ENCODE data around the gene ATF5.

Gene ATF5

DNA sequence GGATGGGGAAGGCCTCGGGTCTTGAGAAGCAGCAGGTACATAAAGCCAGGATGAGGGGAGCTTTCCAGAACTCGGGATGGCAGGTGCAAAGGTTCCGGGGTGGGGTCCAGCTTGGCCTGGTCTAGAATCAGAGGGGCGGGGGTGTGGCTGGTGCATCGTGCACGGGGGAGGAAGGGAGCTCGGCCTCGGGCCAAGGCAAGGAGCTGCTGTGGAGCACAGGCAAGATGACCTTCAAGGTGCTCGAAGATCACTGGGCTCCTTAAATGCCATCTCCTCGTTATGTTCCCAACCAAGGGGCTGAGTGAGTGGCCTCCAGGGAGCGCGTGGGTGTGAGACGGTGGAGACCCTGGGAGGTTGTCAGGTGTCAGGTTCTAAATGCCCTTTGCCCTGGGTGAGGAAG, 48.1 kb downstream of the ATF5 start:
- TF ChIP-seq, protein P1, sequence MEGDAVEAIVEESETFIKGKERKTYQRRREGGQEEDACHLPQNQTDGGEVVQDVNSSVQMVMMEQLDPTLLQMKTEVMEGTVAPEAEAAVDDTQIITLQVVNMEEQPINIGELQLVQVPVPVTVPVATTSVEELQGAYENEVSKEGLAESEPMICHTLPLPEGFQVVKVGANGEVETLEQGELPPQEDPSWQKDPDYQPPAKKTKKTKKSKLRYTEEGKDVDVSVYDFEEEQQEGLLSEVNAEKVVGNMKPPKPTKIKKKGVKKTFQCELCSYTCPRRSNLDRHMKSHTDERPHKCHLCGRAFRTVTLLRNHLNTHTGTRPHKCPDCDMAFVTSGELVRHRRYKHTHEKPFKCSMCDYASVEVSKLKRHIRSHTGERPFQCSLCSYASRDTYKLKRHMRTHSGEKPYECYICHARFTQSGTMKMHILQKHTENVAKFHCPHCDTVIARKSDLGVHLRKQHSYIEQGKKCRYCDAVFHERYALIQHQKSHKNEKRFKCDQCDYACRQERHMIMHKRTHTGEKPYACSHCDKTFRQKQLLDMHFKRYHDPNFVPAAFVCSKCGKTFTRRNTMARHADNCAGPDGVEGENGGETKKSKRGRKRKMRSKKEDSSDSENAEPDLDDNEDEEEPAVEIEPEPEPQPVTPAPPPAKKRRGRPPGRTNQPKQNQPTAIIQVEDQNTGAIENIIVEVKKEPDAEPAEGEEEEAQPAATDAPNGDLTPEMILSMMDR (IDR thresholded peaks at IDR 0.05; ENCODE audit: low read depth, low read length), result no peak
- in situ Hi-C loops (cut with HindIII; ENCODE audit: low sequenced_read_pairs), result no loop called here
- H3K4me3 ChIP-seq (ENCODE audit: low read depth, low read length), result no peak overlapping the region
- DNase-seq (ENCODE audit: low read depth, low spot score), result no peak

DNA sequence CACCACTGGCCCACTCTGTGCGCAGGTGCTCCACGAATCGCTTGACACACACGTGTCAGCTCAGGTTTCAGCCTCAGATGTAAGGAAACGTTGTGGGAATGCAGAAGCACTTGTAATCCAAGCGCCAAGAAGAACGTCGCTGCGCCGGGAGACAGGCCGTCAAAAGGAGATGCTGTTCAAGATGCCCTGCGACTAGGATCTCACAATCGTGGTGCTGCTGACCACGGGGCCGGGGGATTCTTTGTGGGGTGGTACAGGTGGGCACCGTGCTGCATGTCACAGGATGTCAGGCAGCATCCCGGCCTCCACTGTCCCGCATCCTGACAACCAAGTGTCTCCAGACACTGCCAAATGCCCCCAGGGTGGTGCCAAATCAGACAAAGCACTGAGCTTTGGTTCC, 48.9 kb downstream of the ATF5 start:
- TF ChIP-seq, protein P1 (IDR thresholded peaks at IDR 0.05; ENCODE audit: low read depth, low read length), result no peak
- no peak overlapping the region for H3K4me3 ChIP-seq (ENCODE audit: low read depth, low read length)
- DNase-seq (ENCODE audit: low read depth, low spot score), result no peak
- in situ Hi-C loops (cut with HindIII; ENCODE audit: low sequenced_read_pairs), result no loop called here

DNA sequence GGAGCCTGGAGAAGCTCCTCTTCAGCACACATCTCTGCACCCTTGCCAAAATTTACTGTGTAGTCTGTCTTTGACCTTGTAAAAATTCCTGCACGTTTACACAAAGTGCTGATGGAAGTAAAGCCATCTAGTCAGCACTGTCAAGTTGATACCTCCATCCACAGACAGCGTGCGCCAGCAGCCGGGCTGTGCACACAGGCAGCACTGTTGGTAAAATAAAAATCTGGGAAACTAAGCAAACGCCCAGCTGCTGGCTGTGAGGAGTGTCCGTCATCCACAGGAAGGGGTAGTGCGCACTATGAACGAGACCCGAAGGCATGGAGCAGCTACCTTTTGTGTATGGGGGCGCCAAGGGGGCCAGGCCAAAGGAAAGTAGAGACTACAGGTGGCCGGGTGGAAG, 49.3 kb downstream of the ATF5 start:
- in situ Hi-C loops (cut with HindIII; ENCODE audit: low sequenced_read_pairs), result no loop called here

DNA sequence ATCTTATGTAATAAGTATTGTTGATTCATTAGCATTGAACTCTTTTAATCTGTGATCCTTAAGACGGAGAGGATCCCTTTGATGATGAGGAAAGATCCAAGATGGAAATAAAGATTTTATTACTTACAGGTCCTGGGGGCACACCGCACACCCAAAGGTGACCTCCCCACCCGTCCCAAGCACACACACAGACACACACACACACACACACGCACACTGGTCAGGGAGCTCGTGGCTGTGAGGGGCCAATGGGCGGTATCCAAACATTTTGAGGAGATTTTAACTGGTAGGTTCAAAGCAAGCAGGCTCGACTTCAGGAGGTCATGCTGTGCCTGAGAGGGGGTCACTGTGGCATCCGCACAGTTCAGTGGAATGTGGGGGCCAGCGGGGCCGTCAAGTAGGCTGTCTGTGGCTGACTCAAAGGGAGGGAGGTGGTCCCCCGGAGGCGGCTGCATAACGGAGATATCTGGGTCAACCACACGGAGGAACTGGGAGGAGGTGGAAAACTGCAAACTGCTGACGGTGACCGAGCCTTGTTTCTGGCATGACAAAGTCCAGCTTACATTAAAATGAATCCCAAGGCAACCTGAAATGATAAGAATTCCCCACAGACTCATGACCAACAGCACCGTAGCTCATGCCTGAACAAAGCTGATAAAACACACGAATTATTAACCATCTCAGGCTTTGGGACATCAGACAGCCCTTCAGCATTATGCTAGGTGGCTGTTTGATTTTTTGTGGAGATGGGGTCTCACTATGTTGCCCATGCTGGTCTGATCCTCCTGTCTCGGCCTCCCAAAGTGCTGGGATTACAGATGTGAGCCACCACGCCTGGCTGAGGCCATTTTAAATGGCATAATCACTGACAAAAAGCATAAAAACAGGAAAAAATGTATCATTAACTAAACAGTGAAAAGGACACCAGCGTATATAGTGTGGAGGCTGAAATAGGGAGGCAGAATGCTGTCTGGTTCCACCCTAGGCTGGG, 52.9 kb downstream of the ATF5 start:
- DNase-seq (ENCODE audit: low read depth, low spot score), result no peak
- H3K4me3 ChIP-seq (ENCODE audit: low read depth, low read length), result no peak overlapping the region
- in situ Hi-C loops (cut with HindIII; ENCODE audit: low sequenced_read_pairs), result no loop called here
- TF ChIP-seq, protein P1 (IDR thresholded peaks at IDR 0.05; ENCODE audit: low read depth, low read length), result no peak

More for the DNA sequence above, 49.3 kb downstream of the ATF5 start:
- TF ChIP-seq, protein P1 (IDR thresholded peaks at IDR 0.05; ENCODE audit: low read depth, low read length), result no peak
- H3K4me3 ChIP-seq (ENCODE audit: low read depth, low read length), result no peak overlapping the region
- no peak for DNase-seq (ENCODE audit: low read depth, low spot score)
